Neural progenitor cell (in vitro differentiated cells): ENCODE data around the gene DDX10.

Source experiments
- EZH2 ChIP-seq: fragments of 200-600 bp; sonication (generic); IDR thresholded peaks from 2 replicates; pipeline ENCODE4 v1.6.1; 2017; ENCODE audit warnings: antibody characterized with exemption, mild to moderate bottlenecking, moderate library complexity
- EZH2phosphoT487 ChIP-seq: fragments of 200-600 bp; sonication (generic); IDR thresholded peaks from 2 replicates; pipeline ENCODE4 v1.6.1; 2017; ENCODE audit warnings: antibody characterized with exemption

DNA sequence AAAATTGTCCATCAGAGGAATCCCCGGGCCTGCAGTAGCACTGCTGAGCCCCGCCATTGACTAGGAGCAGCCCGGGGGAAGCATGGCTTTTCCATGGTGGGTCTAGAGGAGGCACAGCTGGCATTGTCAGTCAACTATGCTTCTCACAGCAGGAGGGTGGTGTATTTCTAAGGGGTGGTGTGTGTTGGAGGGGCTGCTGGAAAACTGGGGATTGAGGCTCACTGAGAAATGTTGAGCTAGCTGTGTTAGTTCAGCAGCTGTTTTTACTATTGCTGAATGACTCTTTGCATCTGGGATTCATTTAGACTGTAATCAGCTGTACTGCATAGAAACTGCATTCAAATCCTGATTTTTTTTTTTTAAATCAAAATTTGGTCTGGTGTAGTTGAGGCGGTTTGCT, 5.6 kb downstream of the DDX10 start:
- TF ChIP-seq EZH2phosphoT487 (no peak), EZH2 (no peak)
